MM.1S (cell line): ENCODE measurements around the gene KRTAP2-4.

Experiments used
- CTCF ChIP-seq: fragments of 300-600 bp; sonication (generic); IDR thresholded peaks from 2 replicates; pipeline ENCODE4 v1.5.1; 2016; ENCODE audit warnings: antibody characterized with exemption, low read length, mixed read lengths
- EZH2phosphoT487 ChIP-seq: fragments of 300-600 bp; sonication (generic); IDR thresholded peaks from 2 replicates; pipeline ENCODE4 v1.6.1; 2018; ENCODE audit warnings: antibody characterized with exemption, low read length

- TF ChIP-seq CTCF (no peak), EZH2phosphoT487 (no peak)
These were observed 36.0 kb upstream of the KRTAP2-4 start, which contains the start of gene KRTAP4-16 for GRCh38 chr17:41101586-41102259.
